ENCODE data around the gene VCX3B.
"Not testable (repeated sequence)": the region's sequence is repeated elsewhere in the genome, so short reads cannot be mapped to it uniquely, and the experiment has no call there.

The VCX3B gene

DNA sequence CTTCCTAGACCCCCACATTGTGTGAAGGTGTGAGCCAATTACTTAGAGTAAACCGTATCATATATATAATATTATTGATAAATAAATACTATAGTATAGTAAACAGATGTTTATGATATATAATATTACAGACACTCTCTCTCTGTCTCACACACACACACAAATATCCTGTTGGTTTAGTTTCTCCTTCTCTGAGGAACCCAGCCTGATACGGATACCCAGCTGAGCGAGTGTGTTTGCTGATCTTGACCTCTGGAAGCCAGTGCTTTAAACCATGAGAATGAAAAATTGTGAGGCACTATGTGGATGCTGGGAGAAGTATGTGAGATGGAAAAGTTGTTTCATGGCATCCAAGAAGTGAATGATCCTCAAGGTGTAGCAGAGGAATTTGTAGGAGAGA, at the start of gene VCX3B:
Gene VCX3B (plus strand): TSS at position 301 of the 400 bp plus-strand sequence. CDS start 621 bp downstream, outside the sequence.
- ATAC-seq, result not testable (repeated sequence)

DNA sequence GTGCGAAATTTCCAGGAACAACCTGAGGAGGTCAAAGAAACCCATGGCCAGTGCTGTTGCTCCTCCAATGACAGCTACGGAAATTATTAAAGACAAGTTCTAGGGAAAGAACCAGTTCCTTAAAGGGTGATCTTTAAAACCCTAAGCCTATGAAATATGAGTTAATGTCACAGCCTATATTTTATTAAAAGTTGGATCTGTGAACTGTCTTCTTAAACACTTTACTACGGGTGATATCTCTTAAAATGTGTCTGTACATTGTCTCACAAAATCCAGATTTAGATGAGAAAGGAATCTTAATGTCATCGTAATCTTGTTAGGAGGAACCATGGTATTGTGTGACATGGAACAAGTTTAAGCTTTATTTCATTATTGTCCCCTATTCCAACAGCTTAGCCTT, 46.3 kb upstream of the VCX3B start:
- ATAC-seq, result no peak

DNA sequence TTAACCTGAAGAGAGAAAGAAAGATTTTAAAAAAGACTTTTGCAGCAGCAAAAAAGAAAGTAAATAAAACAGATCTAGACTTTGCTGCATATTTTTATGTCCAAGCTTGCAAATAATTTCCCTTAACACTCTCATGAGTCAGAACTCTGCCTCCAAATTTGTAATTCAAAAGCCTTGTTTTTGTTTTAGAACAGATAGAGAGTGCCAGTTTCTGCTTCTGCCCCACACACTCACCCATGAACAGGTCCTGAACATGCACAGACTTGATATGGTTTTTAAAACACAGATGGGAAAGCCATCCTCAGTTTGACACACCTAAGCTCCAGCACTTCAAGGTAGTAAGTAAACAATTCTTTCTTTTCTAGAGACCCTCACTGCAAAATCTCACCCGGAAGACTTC, 39.7 kb upstream of the VCX3B start:
- no peak for ATAC-seq

DNA sequence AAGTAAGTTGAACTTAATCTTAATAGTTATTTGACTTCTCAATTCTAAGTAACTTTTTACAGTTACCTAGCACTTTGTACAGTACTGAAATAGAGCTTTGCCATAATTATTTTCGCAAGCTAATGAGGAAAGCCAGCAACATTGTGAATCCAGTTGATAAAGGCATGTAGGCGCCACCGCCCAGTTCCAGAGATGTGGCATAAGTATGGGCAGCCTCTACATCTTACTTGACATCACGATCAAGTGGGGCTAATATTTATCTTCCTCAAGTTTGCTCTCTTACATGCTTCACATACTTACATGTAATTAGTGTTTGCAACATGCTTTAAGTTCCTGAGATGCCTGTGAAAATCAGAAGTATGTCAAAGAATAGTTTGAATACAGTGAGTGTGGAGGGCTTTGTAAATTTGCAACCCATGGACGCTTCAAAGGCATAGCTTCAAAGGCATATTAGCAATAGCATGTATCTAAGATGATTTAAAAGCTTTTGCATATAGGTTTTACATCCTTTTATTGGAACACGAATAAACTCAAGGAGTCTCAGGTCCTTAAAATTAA, 34.9 kb upstream of the VCX3B start:
- no peak for ATAC-seq

DNA sequence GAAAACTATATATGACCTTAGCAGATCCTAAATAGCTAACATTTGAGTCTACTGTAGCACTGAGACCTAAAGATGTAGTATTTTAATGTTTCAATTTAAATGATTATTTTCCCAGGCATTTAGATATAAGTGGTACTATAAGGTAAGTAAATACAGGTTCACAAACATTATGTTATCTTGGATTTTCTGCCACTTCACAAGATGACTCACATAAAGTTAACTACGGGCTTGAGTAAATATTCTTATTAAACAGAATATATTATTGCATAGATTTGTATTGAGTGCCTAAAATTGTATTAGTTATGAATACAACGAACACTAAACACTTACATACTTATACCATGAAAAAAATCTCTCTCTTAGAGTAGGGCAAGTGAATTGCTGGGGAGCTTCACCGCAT, 34.2 kb upstream of the VCX3B start:
- no peak for ATAC-seq

DNA sequence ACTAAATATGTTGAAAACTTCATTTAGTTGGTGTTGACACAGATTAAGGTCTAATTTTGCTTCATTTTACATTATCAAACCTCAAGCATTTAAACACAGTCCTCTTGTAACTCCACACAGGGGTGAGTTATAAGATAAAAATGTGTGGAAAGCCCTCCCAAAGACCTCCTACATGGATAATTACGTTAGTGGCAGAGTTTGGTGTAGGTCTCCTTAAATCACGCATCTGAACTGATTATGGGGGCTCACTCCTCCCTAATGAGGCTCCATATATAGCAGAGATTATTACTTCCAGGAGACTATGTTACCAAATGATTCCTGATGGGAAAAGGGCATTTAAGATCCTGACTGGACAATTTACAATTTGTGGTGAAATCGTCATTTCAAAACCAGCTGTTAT, 32.2 kb upstream of the VCX3B start:
- no peak for ATAC-seq

DNA sequence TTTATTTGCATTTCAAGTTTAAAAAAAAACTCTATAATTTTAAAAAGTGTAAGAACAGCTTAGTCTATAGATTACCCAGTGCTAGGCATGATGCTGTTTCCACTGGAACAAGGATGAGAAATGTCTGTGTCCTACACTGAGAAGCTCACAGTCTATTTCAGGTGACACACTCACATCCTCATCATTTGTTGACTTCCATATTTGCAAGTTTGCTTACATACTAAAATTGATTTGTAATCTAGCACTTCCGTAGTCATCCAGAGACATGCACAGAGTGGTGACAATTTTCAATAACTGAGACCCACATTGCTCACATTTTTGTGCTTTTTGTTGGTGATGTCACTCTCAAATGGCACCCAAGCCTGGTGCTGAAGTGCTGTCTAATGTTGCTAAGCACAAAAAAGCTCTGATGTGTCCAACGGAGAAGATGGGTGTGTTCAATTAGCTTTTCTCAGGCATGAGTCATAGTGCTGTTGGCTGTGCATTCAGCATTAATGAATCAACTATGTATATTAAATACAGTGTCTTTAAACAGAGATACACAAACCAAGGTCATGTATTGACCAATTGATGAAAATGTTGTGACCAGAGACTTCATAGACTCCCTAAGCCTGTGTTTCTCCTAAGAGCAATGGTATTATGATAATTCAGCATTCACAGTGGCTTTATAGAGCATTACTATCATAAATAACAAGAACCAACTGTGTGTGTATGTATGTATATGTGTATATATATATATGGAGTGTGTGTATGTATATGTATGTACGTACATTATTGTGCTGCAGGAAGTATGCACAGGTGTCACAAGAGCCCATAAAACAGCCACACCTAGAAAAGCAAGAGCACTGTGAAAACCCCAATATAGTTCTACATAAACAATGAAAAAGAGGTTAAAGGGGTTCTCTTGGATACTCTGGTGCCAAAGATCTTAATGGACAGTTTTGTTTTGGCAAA, 31.2 kb upstream of the VCX3B start:
- ATAC-seq, result no peak

DNA sequence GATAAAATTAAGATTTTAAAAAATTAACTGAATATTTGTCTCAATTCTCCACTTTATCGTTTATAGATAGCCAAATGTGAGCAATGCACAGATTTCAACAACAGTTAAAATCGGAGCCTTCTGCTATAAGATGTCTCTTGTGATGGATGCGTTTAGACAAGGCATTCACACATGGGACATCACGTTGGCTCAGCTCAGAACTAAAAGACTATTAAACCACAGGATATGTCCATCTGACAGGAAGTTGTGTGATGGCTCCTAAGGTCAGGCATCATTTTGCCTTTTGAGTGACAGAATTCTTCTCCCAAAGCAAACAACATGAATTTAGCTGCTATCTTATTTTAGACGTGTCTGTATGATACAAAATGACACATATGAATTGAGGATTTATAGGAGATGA, 17.3 kb upstream of the VCX3B start:
- ATAC-seq, result no peak

DNA sequence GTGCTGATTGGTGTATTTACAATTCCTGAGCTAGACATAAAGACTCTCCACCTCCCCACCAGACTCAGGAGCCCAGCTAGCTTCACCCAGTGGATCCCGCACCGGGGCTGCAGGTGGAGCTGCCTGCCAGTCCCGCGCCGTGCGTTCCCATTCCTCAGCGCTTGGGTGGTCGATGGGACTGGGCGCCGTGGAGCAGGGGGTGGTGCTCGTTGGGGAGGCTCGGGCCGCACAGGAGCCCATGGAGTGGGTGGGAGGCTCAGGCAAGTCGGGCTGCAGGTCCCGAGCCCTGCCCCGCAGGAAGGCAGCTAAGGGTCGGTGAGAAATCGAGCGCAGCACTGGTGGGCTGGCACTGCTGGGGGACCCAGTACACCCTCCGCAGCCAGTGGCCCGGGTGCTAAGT, 12.3 kb upstream of the VCX3B start:
- ATAC-seq, result not testable (repeated sequence)

DNA sequence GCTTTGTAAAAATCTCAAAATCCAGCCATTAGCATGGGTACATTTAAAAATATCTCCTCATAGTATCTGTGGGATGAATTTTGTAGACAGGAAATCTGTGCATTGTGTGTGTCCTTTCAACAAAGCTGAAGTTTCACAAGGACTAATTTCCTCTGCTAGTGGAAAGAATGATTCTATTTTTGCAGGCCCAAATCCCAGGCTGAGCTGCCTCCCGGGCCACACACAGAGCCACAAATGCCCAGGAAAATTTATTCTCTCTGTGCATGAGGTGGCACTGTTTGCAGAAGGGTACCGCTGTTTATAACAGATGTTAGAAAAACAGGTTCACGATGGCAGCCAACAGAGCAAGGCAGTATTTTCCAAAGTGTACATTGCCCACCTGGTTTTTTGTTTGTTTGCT, 11.0 kb upstream of the VCX3B start:
- no peak for ATAC-seq

DNA sequence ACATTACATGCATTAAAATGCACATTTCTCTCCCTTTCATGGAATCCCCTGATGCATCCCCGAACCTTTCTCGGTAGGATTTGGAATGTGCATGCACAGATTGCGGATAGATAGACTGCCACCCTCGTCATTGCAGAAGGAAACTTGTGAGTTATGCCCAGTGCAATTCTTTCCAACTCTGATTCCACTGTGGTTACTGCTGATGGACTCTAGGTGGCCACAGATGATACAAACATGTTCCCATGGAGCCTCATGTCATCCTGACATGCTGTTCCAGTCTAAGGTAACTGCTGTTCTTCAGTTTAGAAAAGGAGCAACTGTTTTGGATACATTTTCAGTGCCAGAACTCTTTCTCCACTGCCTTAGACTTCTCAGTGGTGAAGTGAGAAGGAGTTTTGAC, 9.1 kb upstream of the VCX3B start:
- ATAC-seq, result no peak

DNA sequence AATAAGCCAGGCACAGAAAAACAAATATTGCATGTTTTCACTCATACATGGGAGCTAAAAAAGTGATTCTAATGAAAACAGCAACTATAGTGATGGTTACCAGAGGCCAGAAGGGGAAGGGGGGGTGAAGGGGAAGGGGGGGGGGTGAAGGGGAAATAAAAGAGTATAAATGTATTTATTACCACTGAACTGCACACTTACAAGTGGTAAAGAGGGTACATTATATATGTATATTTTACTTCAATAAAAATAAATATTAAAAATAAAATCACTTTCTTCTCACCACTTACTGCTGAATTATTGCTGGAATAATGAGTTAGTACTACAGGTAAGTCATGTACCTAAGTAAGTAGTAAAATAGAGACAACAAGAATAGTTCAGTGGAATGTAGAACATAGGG, 2.1 kb upstream of the VCX3B start:
- ATAC-seq, result no peak

DNA sequence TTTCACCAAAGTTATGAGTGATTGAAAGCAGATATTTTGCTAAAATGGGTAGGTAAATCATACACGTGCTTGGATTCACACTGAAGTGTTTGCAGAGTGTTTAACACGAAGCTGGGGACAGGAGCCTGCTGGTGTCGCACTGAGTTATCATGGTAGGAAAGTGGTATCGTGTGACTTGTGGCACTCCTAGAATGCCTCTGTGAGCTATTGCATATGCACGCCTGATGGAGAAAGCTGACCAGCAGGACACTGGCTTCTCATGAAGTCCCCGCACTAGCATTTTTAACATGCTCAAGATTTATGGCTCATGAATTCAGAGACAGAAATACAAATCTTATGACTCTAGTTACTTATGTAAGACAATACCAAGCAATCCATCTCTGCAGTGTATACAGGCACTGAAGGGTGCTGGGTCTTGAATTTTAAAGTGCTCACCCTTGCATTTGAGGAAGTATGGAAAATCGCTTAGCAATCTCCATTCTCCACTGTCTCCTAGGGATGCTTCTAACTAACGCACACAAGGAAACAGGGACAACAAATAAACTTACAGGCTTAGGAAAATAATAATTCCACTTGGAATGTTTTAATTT, 19.8 kb downstream of the VCX3B start:
- ATAC-seq, result no peak

DNA sequence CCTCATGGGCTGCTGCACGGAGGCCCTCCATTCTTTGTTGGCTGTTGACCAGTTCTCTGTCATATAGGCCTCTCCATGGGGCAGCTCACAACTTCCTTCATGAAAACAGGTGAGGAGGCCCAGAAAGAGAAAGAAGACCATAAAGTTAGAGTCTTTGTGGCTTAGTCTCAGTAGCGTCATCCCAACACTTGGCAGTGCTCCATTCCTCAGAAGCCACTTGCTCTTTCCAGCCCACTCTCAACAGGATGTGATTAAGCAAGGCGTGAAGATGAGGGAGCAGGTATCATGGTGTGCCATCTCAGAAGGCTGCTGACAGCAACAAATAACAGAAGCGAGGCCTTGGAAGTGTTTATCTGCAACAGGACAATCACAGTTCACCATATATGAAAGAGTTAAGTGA, 30.4 kb downstream of the VCX3B start:
- not testable (repeated sequence) for ATAC-seq

DNA sequence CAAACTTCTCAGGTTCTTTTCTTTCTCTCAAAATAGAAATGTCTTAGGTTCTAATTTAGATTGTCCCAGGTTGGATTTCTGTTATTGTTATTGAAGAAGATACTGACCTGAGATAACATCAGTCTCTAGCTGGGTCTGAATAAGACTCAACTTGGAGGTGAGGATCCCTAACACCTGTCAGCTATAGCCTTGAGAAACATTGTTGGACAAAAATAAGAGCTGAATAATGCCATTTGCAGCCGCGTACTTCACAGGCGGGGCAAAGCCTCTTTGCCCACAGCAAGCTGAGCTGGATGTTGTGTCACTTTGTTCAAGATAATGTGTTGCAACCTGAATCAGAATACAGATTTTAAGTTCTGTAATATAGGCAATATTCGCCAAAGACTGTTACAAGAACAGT, 35.6 kb downstream of the VCX3B start:
- no peak for ATAC-seq

DNA sequence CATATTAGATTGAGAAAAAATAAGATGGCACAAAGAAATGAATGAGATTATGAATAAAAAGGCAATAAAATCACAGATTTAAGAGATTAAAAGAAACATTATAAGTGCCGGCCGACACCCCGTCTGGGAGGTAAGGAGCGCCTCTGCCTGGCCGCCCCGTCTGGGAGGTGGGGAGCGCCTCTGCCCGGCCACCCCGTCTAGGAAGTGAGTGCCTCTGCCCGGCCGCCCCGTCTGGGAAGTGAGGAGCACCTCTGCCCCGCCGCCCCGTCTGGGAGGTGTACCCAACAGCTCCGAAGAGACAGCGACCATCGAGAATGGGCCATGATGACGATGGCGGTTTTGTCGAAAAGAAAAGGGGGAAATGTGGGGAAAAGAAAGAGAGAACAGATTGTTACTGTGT, 37.5 kb downstream of the VCX3B start:
- not testable (repeated sequence) for ATAC-seq

DNA sequence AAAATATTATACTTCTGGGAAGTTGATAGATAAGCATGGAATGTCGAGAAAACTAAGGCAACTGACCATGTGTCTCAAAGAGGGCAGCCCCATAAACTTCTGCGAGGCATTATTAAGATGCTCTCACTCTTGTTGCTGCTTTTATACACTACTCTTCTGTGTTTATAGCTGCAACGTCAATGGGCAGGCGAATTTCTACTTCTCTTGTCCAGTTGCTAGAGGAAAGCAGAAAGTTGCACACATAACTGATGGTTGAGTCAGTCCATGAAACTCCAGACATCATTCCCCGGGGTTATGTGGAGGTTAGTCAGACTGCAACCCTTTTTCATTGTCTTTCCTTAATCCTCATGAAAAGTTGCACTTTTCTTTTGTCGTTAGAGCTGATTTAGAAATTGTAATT, 39.8 kb downstream of the VCX3B start:
- no peak for ATAC-seq

All from activated CD4-positive, CD25-positive, alpha-beta regulatory T cell treated with anti-CD3 and anti-CD28 coated beads, Interleukin-2, amount 50 U/mL, for 24 hours (primary cell).